GM12875 (cell line): Measurements from ENCODE around the gene SLC40A1.

Experiments
- H3K4me3 ChIP-seq: one replicate; pipeline ENCODE4 v1.5.1; 2011; ENCODE audit warnings: low read depth, low read length, control low read depth
- CTCF ChIP-seq: IDR thresholded peaks from 2 replicates; pipeline ENCODE4 v1.5.1; 2011; ENCODE audit warnings: low read depth, mild to moderate bottlenecking, control low read depth, inconsistent platforms, low read length, moderate library complexity, borderline replicate concordance; ENCODE audit not compliant: insufficient read depth

Gene SLC40A1

GRCh38 chr2:189570570-189571031 is 10.0 kb downstream of the SLC40A1 start:
- no peak for TF ChIP-seq CTCF
- H3K4me3 ChIP-seq = no peak overlapping the region

- no peak overlapping the region for H3K4me3 ChIP-seq
- TF ChIP-seq CTCF = no peak
Measured at GRCh38 chr2:189569295-189569910, 11.2 kb downstream of the SLC40A1 start.

- no peak overlapping the region for H3K4me3 ChIP-seq
- no peak for TF ChIP-seq CTCF
Measured at GRCh38 chr2:189566046-189566445, 14.5 kb downstream of the SLC40A1 start.

- TF ChIP-seq CTCF = no peak
- no peak overlapping the region for H3K4me3 ChIP-seq
Measured at GRCh38 chr2:189561371-189562038, 19.1 kb downstream of the SLC40A1 start.

GRCh38 chr2:189560273-189560586 is 20.4 kb downstream of the SLC40A1 start:
- no peak overlapping the region for H3K4me3 ChIP-seq
- TF ChIP-seq CTCF = no peak

- TF ChIP-seq CTCF = no peak
Measured at GRCh38 chr2:189559579-189560272, 20.9 kb downstream of the SLC40A1 start.

More at GRCh38 chr2:189559579-189560272, 20.9 kb downstream of the SLC40A1 start:
- no peak overlapping the region for H3K4me3 ChIP-seq
